ENCODE results near the gene AADACL2.
"Not testable (repeated sequence)": the region's sequence is repeated elsewhere in the genome, so short reads cannot be mapped to it uniquely, and the experiment has no call there.

AADACL2 gene

GRCh38 chr3:151761581-151761980 lies 27.9 kb downstream of the AADACL2 start:
- no peak overlapping the region for H3K9ac ChIP-seq
- no peak overlapping the region for H3K4me2 ChIP-seq
- no peak for TF ChIP-seq Cebpa-rat (IDR thresholded peaks at IDR 0.05)
- H3K9me3 ChIP-seq: no peaks in the 10 kb centered on the region
- H4K20me1 ChIP-seq: no peaks in the 10 kb centered on the region
- H3K27ac ChIP-seq: no peak overlapping the region
- H3K4me3 ChIP-seq: no peak overlapping the region
- H3K27me3 ChIP-seq: no peaks in the 10 kb centered on the region
- no peaks in the 10 kb centered on the region for H3K36me3 ChIP-seq
- H3K4me1 ChIP-seq: no peaks in the 10 kb centered on the region

- H3K9ac ChIP-seq, H4K20me1 ChIP-seq, H3K27ac ChIP-seq, H3K9me3 ChIP-seq, H3K36me3 ChIP-seq, H3K4me2 ChIP-seq, H3K27me3 ChIP-seq, H3K4me1 ChIP-seq, H3K4me3 ChIP-seq: not testable (repeated sequence)
Measured at GRCh38 chr3:151764699-151765098, 31.0 kb downstream of the AADACL2 start.

- no peak for TF ChIP-seq Cebpa-rat (IDR thresholded peaks at IDR 0.05)
- no peaks in the 10 kb centered on the region for H4K20me1 ChIP-seq
- no peak overlapping the region for H3K4me3 ChIP-seq
- no peak overlapping the region for H3K4me2 ChIP-seq
- H3K4me1 ChIP-seq: no peaks in the 10 kb centered on the region
- no peaks in the 10 kb centered on the region for H3K36me3 ChIP-seq
- H3K9me3 ChIP-seq: no peaks in the 10 kb centered on the region
- no peaks in the 10 kb centered on the region for H3K27me3 ChIP-seq
- H3K9ac ChIP-seq: no peak overlapping the region
- H3K27ac ChIP-seq: no peak overlapping the region
Measured at GRCh38 chr3:151765685-151766084, 32.0 kb downstream of the AADACL2 start.

GRCh38 chr3:151766454-151766853 lies 32.7 kb downstream of the AADACL2 start:
- Histone ChIP-seq H3K9ac (no peak overlapping the region), H3K36me3 (no peaks in the 10 kb centered on the region), H3K27me3 (no peaks in the 10 kb centered on the region), H3K9me3 (no peaks in the 10 kb centered on the region), H3K4me1 (peaks cover 7% of the 10 kb centered on the region; the same call in 1 of the 2 replicates), H3K27ac (no peak overlapping the region), H3K4me2 (no peak overlapping the region), H4K20me1 (no peaks in the 10 kb centered on the region), H3K4me3 (no peak overlapping the region)
- TF ChIP-seq Cebpa-rat (IDR thresholded peaks at IDR 0.05): no peak

GRCh38 chr3:151768393-151768930 lies 34.7 kb downstream of the AADACL2 start:
- Histone ChIP-seq H3K4me3 (no peak overlapping the region), H3K36me3 (no peaks in the 10 kb centered on the region), H3K4me1 (peaks cover 7% of the 10 kb centered on the region; the same call in 1 of the 2 replicates), H3K27ac (no peak overlapping the region), H3K9me3 (no peaks in the 10 kb centered on the region), H4K20me1 (no peaks in the 10 kb centered on the region), H3K9ac (no peak overlapping the region), H3K27me3 (no peaks in the 10 kb centered on the region), H3K4me2 (no peak overlapping the region)
- no peak for TF ChIP-seq Cebpa-rat (IDR thresholded peaks at IDR 0.05)

GRCh38 chr3:151769175-151769574 lies 35.4 kb downstream of the AADACL2 start:
- H3K27ac ChIP-seq: no peak overlapping the region

GRCh38 chr3:151770956-151771355 lies 37.2 kb downstream of the AADACL2 start:
- H3K4me3 ChIP-seq: no peak overlapping the region
- no peak overlapping the region for H3K9ac ChIP-seq
- no peak for TF ChIP-seq Cebpa-rat (IDR thresholded peaks at IDR 0.05)
- H3K36me3 ChIP-seq: no peaks in the 10 kb centered on the region
- H3K27me3 ChIP-seq: no peaks in the 10 kb centered on the region
- no peak overlapping the region for H3K27ac ChIP-seq
- no peaks in the 10 kb centered on the region for H4K20me1 ChIP-seq
- H3K4me2 ChIP-seq: peak overlapping the region; percentile 27; the same call in 1 of the 2 replicates
- peaks cover 7% of the 10 kb centered on the region; the same call in 1 of the 2 replicates for H3K4me1 ChIP-seq
- no peaks in the 10 kb centered on the region for H3K9me3 ChIP-seq

More at GRCh38 chr3:151769175-151769574, 35.4 kb downstream of the AADACL2 start:
- Histone ChIP-seq H3K27me3 (no peaks in the 10 kb centered on the region), H4K20me1 (no peaks in the 10 kb centered on the region), H3K4me1 (peaks cover 7% of the 10 kb centered on the region; the same call in 1 of the 2 replicates), H3K4me2 (no peak overlapping the region), H3K9ac (no peak overlapping the region), H3K36me3 (no peaks in the 10 kb centered on the region), H3K4me3 (no peak overlapping the region), H3K9me3 (no peaks in the 10 kb centered on the region)
- no peak for TF ChIP-seq Cebpa-rat (IDR thresholded peaks at IDR 0.05)

GRCh38 chr3:151772825-151773480 lies 39.2 kb downstream of the AADACL2 start:
- H3K36me3 ChIP-seq: no peaks in the 10 kb centered on the region
- no peak for TF ChIP-seq Cebpa-rat (IDR thresholded peaks at IDR 0.05)
- peaks cover 7% of the 10 kb centered on the region; the same call in 1 of the 2 replicates for H3K4me1 ChIP-seq

GRCh38 chr3:151774235-151774634 lies 40.5 kb downstream of the AADACL2 start:
- H3K4me3 ChIP-seq: no peak overlapping the region
- no peak overlapping the region for H3K9ac ChIP-seq
- H3K4me1 ChIP-seq: peaks cover 7% of the 10 kb centered on the region; the same call in 1 of the 2 replicates
- TF ChIP-seq Cebpa-rat (IDR thresholded peaks at IDR 0.05): no peak
- H3K9me3 ChIP-seq: no peaks in the 10 kb centered on the region
- H3K36me3 ChIP-seq: no peaks in the 10 kb centered on the region
- H3K27me3 ChIP-seq: no peaks in the 10 kb centered on the region
- H3K4me2 ChIP-seq: no peak overlapping the region
- H4K20me1 ChIP-seq: no peaks in the 10 kb centered on the region
- no peak overlapping the region for H3K27ac ChIP-seq

More at GRCh38 chr3:151772825-151773480, 39.2 kb downstream of the AADACL2 start:
- no peak overlapping the region for H3K9ac ChIP-seq
- no peak overlapping the region for H3K4me3 ChIP-seq
- H3K4me2 ChIP-seq: no peak overlapping the region
- no peak overlapping the region for H3K27ac ChIP-seq
- no peaks in the 10 kb centered on the region for H3K27me3 ChIP-seq
- no peaks in the 10 kb centered on the region for H4K20me1 ChIP-seq
- no peaks in the 10 kb centered on the region for H3K9me3 ChIP-seq

- Histone ChIP-seq H3K27ac (no peak overlapping the region), H3K9ac (no peak overlapping the region), H3K9me3 (no peaks in the 10 kb centered on the region), H3K36me3 (no peaks in the 10 kb centered on the region), H3K4me2 (no peak overlapping the region), H3K4me3 (no peak overlapping the region), H3K4me1 (peaks cover 7% of the 10 kb centered on the region; the same call in 1 of the 2 replicates), H3K27me3 (no peaks in the 10 kb centered on the region), H4K20me1 (no peaks in the 10 kb centered on the region)
- no peak for TF ChIP-seq Cebpa-rat (IDR thresholded peaks at IDR 0.05)
Measured at GRCh38 chr3:151774910-151775309, 41.2 kb downstream of the AADACL2 start.

Data from BLaER1 (cell line).